Measurements from ENCODE around the gene GIN1.
A peak's percentile ranks its signal among the peaks of the same experiment; 100 is the strongest.
"Not testable (repeated sequence)": the region's sequence is repeated elsewhere in the genome, so short reads cannot be mapped to it uniquely, and the experiment has no call there.

Gene GIN1

GRCh38 chr5:103119765-103120606 is at the start of gene GIN1, which contains the start of gene PPIP5K2:
Gene GIN1 (minus strand): TSS chr5:103120138. CDS start chr5:103108707, 11,431 bp downstream.
Gene PPIP5K2 (plus strand): TSS chr5:103120301. CDS start chr5:103129590, 9,289 bp downstream.
- peak; percentile 99 for DNase-seq (ENCODE audit: low read depth)

- no peak for DNase-seq (ENCODE audit: low read depth)
Observed at GRCh38 chr5:103166706-103167105, 46.8 kb upstream of the GIN1 start.

- DNase-seq (ENCODE audit: low read depth), result no peak
Observed at GRCh38 chr5:103151156-103151555, 31.2 kb upstream of the GIN1 start.

GRCh38 chr5:103148213-103148612 is 28.3 kb upstream of the GIN1 start:
- no peak for DNase-seq (ENCODE audit: low read depth)

- no peak for DNase-seq (ENCODE audit: low read depth)
Observed at GRCh38 chr5:103145196-103145595, 25.3 kb upstream of the GIN1 start.

- not testable (repeated sequence) for DNase-seq (ENCODE audit: low read depth)
Observed at GRCh38 chr5:103142132-103142531, 22.2 kb upstream of the GIN1 start.

GRCh38 chr5:103139264-103139865 is 19.4 kb upstream of the GIN1 start:
- DNase-seq (ENCODE audit: low read depth), result peak; percentile 68

GRCh38 chr5:103138202-103138690 is 18.3 kb upstream of the GIN1 start:
- DNase-seq (ENCODE audit: low read depth), result no peak

- DNase-seq (ENCODE audit: low read depth), result no peak
Observed at GRCh38 chr5:103135461-103135860, 15.5 kb upstream of the GIN1 start.

GRCh38 chr5:103133231-103133630 is 13.3 kb upstream of the GIN1 start:
- no peak for DNase-seq (ENCODE audit: low read depth)

- DNase-seq (ENCODE audit: low read depth), result no peak
Observed at GRCh38 chr5:103132684-103133083, 12.7 kb upstream of the GIN1 start.

GRCh38 chr5:103128202-103128601 is 8.3 kb upstream of the GIN1 start:
- no peak for DNase-seq (ENCODE audit: low read depth)

GRCh38 chr5:103127292-103127817 is 7.4 kb upstream of the GIN1 start:
- DNase-seq (ENCODE audit: low read depth), result no peak

- DNase-seq (ENCODE audit: low read depth), result no peak
Observed at GRCh38 chr5:103126557-103126956, 6.6 kb upstream of the GIN1 start.

- no peak for DNase-seq (ENCODE audit: low read depth)
Observed at GRCh38 chr5:103122242-103122641, 2.3 kb upstream of the GIN1 start.

GRCh38 chr5:103120607-103121200 is 766 bp upstream of the GIN1 start:
- peak; percentile 23 for DNase-seq (ENCODE audit: low read depth)

- no peak for DNase-seq (ENCODE audit: low read depth)
Observed at GRCh38 chr5:103119070-103119764, 721 bp downstream of the GIN1 start.

GRCh38 chr5:103117471-103117991 is 2.4 kb downstream of the GIN1 start:
- no peak for DNase-seq (ENCODE audit: low read depth)

- DNase-seq (ENCODE audit: low read depth), result peak; percentile 3
Observed at GRCh38 chr5:103114440-103114839, 5.5 kb downstream of the GIN1 start.

GRCh38 chr5:103112910-103113309 is 7.0 kb downstream of the GIN1 start:
- DNase-seq (ENCODE audit: low read depth), result no peak

GRCh38 chr5:103111468-103111867 is 8.5 kb downstream of the GIN1 start:
- no peak for DNase-seq (ENCODE audit: low read depth)

- DNase-seq (ENCODE audit: low read depth), result no peak
Observed at GRCh38 chr5:103110403-103110802, 9.5 kb downstream of the GIN1 start.
